BJ (cell line): ENCODE measurements around the gene DLL3. TPM values are rescaled to one million over a fixed set of nuclear protein-coding genes. Genes with fewer than 3 reads are reported as not detected.

ENCODE experiments used
- CTCF ChIA-PET: fragments of 350-600 bp; formaldehyde crosslinking; extraction: SDS; loops from one replicate; lab custom pipeline; 2021; ENCODE audit warnings: antibody characterized with exemption, inconsistent platforms; lab: Yijun Ruan, JAX
- POLR2A ChIA-PET: fragments of 300-600 bp; sonication (Branson Sonifier 250); formaldehyde crosslinking; extraction: SDS; loops from one replicate; lab custom pipeline; 2021; ENCODE audit warnings: antibody characterized with exemption; lab: Charles Lee
- DNase-seq: peaks from one replicate; pipeline ENCODE4 v3.0.0-alpha.2; 2011; ENCODE audit warnings: low read depth
- H3K27me3 ChIP-seq: 2 replicates; pipeline ENCODE4 v1.6.0; 2011; ENCODE audit warnings: low read length; ENCODE audit not compliant: control insufficient read depth, insufficient read depth
- H3K36me3 ChIP-seq: 2 replicates; pipeline ENCODE4 v1.5.1; 2011; ENCODE audit warnings: low read length; ENCODE audit not compliant: control insufficient read depth, insufficient read depth
- H3K4me3 ChIP-seq: 2 replicates; pipeline ENCODE4 v1.5.1; 2011; ENCODE audit warnings: low read depth, mild to moderate bottlenecking, control low read depth, low read length
- polyA plus RNA-seq: library from polyadenylated mRNA; depleted of rRNA; stranded (reverse); fragments of >200 nt; gene quantifications from 2 replicates; pipeline ENCODE4 v1.2.3, GENCODE V29; 2011
- TF ChIP-seq, protein P1 (sequence below): IDR thresholded peaks from 2 replicates; pipeline ENCODE4 v1.5.1; 2011; ENCODE audit warnings: low read depth, mild to moderate bottlenecking, control low read depth, inconsistent platforms, low read length, moderate library complexity; ENCODE audit not compliant: insufficient read depth

DLL3 gene
- polyA plus RNA-seq, 1 experiment = 1.0 TPM

GRCh38 chr19:39492788-39493187 is 6.0 kb upstream of the DLL3 start:
- peaks cover 21% of the 10 kb centered on the region for H3K36me3 ChIP-seq
- H3K4me3 ChIP-seq = no peak overlapping the region
- TF ChIP-seq, protein P1, sequence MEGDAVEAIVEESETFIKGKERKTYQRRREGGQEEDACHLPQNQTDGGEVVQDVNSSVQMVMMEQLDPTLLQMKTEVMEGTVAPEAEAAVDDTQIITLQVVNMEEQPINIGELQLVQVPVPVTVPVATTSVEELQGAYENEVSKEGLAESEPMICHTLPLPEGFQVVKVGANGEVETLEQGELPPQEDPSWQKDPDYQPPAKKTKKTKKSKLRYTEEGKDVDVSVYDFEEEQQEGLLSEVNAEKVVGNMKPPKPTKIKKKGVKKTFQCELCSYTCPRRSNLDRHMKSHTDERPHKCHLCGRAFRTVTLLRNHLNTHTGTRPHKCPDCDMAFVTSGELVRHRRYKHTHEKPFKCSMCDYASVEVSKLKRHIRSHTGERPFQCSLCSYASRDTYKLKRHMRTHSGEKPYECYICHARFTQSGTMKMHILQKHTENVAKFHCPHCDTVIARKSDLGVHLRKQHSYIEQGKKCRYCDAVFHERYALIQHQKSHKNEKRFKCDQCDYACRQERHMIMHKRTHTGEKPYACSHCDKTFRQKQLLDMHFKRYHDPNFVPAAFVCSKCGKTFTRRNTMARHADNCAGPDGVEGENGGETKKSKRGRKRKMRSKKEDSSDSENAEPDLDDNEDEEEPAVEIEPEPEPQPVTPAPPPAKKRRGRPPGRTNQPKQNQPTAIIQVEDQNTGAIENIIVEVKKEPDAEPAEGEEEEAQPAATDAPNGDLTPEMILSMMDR = no peak
- H3K27me3 ChIP-seq = no peaks in the 10 kb centered on the region
- DNase-seq = no peak
- CTCF ChIA-PET = interaction anchor here (1.2 to 1.7 kb wide), 2 partner anchors 10 to 16 kb away, joined by 4 to 6 read pairs; no protein-coding TSS in a partner anchor
- POLR2A ChIA-PET = no interaction called here

- TF ChIP-seq, protein P1 = no peak
- no peak for DNase-seq
- Histone ChIP-seq H3K36me3 (peaks cover 9% of the 10 kb centered on the region), H3K4me3 (no peak overlapping the region), H3K27me3 (peaks cover 10% of the 10 kb centered on the region)
- CTCF ChIA-PET = no interaction called here
- POLR2A ChIA-PET = no interaction called here
Observed at GRCh38 chr19:39494661-39495060, 4.1 kb upstream of the DLL3 start.

- POLR2A ChIA-PET = interaction anchor here (0.6 kb wide), 1 partner anchor 36 kb away, joined by 3 read pairs; no protein-coding TSS in a partner anchor
- CTCF ChIA-PET = interaction anchor here (1.0 to 2.9 kb wide), 3 partner anchors 14 to 37 kb away, joined by 3 to 15 read pairs (median 5); partner anchors contain the start of gene EID2B
- no peak for DNase-seq
- no peak overlapping the region for H3K4me3 ChIP-seq
- H3K27me3 ChIP-seq = peaks cover 19% of the 10 kb centered on the region
- H3K36me3 ChIP-seq = peaks cover 2% of the 10 kb centered on the region
- TF ChIP-seq, protein P1 = no peak
Observed at GRCh38 chr19:39496063-39496462, 2.7 kb upstream of the DLL3 start.

DNA sequence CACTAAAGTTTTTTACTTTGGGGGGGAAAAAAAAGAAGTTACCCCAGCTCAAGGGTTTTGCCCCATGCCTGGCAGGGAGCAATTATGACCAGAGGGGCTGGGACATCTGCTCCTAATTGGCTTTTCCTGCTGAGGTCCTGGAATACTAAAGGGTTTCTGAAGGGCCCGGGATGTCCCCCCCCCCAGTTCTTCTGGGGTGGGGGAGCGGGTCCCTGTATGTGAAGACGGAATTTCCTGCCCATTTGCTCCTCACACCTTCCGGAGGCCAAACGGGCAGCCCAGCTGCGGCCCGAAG is 1.1 kb upstream of the DLL3 start:
- Histone ChIP-seq H3K27me3 (peaks cover 22% of the 10 kb centered on the region), H3K4me3 (no peak overlapping the region), H3K36me3 (no peaks in the 10 kb centered on the region)
- TF ChIP-seq, protein P1 = no peak
- POLR2A ChIA-PET = no interaction called here
- no peak for DNase-seq
- CTCF ChIA-PET = interaction anchor here (0.6 to 2.9 kb wide), 7 partner anchors 11 to 346 kb away, joined by 3 to 15 read pairs (median 3); partner anchors contain the start of gene EID2B

DNA sequence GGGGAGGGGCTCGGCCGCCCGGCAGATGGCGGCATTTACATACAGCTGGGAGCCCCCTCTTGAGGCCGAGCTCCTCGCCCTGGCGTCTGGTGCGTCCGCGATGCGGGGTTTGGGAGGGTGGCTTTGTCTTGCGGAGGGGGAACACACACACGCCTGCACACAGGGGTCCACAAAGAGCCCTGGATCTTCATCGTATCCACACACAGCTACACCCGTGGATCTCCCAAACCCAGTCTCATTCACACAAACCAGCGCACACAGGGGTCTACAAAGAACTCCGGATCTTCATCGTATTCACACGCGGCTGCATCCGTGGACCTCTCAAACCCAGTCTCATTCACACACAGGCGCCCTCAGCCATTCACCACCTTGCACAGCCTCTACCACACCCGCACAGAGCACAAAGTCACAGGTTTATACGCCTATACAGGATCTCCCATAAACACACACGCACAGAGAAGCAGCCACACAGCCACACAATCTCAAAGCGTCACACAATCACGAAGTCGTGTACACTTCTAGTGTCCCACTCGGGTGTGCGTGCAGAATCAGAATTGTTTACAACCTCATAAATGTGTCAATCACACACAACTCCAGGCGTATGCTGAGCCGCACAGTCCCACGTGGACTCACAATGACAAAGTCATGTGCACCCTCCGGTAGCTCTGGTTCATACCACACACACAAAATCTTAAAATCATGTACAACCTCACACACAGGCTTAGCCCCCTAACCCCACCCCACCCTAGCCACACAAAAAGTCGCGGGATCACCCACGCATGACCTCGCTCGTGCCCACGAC is 550 bp upstream of the DLL3 start:
- no peaks in the 10 kb centered on the region for H3K36me3 ChIP-seq
- ChIA-PET POLR2A (no interaction called here), CTCF (interaction anchor here (0.6 to 2.9 kb wide), 8 partner anchors 11 to 346 kb away, joined by 3 to 15 read pairs (median 3); partner anchors contain the start of gene EID2B)
- H3K4me3 ChIP-seq = no peak overlapping the region
- no peak for DNase-seq
- peaks cover 22% of the 10 kb centered on the region for H3K27me3 ChIP-seq
- TF ChIP-seq, protein P1 = peak; percentile 43; the same call in 1 of the 2 replicates
